Middle frontal gyrus (tissue), 1 donor: ENCODE data around the gene ARHGEF37.

Experiments
- DNase-seq: peaks from one replicate; pipeline ENCODE4 v3.0.0-alpha.2; 2015; ENCODE audit warnings: low spot score; ENCODE audit errors: extremely low spot score

Gene ARHGEF37

DNA sequence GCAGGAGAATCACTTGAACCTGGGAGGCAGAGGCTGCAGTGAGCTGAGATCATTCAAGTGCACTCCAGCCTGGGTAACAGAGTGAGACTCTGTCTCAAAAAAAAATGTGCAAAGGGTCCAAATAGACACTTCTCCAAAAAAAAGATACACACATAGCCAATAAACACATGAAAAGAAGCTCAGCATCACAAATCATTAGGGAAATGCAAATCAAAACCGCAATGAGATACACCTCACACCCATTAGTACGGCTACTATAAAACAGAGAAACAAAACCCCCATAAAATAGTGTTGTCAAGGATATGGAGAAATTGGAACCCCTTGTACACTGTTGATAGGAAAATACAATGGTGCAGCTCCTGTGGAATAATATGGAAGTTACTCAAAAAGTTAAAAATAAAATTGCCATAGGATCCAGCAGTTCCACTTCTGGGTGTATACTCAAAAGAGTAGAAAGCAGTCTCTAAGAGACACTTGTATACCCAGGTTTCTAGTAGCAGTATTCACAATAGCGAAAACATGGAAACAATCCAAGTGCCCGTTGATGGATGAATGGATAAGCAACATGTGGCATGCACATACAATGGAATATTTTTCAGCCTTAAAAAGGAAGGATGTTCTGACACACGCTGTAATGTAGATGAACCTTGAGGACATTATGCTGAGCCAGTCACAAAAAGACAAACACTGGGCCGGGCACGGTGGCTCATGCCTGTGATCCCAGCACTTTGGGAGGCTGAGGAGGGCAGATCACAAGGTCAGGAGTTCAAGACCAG is 91.6 kb downstream of the ARHGEF37 start:
- DNase-seq = no peak

DNA sequence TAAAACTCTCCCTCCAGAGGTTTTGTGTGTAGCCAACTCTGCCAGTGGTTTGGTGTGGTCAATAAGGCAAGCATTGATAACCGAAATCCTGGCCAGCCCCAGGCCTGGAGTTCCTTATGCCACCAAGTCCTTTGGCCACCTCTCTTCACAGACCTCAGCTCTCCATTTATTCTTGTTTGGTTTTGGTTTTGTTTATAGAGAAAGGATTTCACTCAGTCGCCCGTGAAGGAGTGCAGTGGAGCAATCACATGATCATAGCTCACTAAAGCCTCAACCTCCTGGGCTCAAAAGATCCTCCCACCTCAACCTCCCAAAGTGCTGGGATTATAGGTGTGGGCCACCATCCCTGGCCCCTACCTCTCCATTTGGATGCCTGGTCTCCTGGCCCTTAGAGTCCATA is 93.4 kb downstream of the ARHGEF37 start:
- no peak for DNase-seq

DNA sequence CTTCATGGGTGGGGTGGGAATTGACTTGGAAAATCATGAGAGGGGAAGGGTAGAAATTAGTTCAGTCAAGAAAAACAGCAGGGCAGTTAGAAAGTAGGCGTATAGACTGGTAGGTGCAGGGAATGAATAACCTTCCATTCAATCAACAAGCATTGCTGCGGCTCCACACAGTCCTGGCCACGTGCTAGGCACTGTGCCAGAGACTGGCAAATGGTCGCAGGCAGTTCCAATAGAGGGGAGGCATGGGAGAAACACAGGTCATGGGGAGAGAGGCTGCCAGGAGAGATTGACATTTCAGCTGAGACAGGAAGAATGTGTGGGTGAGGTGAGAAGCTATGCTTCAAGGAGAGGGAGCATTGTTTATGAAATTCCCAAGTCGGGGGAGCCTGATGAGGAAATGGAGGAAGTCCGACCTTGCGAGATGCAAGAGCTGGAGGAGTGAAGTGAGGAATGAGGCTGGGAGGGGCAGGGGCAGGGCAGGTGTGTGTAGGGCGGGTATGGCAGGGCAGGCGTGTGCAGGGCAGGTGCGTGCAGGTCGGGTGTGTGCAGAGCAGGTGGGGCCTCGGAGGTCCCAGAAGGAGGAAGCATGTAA is 94.4 kb downstream of the ARHGEF37 start:
- no peak for DNase-seq

DNA sequence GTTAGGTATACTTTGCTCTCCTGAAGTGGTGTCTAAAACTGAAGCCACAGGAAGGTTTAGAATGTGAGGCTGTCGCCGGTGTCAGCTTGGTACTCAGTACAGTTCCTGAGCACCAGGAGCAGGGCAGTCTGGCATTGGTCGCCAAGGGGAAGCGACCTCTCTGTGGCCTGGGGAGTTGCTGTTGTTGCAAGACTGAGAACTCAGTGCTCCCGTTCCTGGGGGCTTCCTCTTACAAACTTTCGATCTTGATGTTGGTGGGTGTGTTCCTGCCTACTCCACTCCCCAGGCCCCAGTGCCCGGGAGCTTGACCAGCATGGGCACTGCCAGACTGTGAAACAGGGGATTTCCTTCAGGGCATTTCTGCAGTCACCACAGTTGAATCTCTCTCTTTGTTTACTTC is 96.4 kb downstream of the ARHGEF37 start:
- no peak for DNase-seq

DNA sequence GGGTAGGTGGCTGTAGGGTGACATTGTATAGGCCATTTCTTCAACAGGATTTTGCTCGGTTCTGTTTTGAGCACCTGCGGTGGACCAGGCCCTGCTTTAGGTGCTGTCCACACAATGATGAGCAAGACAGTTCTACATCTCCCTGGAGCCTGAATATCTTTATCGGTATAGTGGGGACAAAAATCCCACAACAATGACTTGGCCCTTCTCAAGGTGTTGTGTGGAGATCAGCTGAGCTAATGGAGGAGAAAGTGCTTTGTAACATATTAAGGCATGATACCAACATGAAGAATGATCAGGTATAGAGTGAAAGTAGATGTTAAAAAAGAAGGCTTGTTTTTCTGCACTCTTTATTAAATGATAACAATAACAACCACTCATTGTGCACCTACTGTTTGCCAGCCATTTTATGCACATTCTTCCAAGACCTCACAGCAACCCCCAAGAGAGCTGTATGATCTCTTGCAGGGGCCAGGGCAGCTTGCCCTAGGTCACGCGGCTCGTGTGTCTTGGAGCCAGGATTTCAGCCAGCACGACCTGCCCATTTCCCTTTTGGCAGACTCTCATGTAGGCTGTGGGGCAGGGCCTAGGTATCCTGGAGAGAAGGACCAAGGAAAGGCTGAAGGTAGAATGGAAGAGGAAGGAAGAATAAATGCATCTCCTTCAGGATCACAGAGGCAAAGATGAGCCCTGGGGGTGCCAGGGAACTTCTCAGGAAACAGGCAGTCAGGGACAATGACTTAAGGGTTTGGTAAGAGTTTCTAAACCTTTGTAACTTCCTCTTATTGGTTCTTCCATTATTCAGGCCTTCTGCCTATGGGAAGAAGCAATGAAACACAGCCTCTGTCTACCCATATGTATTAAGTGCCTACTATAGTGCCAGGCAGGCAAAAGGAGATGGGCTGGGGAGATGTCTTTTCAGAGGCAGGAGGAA is 98.8 kb downstream of the ARHGEF37 start:
- no peak for DNase-seq

DNA sequence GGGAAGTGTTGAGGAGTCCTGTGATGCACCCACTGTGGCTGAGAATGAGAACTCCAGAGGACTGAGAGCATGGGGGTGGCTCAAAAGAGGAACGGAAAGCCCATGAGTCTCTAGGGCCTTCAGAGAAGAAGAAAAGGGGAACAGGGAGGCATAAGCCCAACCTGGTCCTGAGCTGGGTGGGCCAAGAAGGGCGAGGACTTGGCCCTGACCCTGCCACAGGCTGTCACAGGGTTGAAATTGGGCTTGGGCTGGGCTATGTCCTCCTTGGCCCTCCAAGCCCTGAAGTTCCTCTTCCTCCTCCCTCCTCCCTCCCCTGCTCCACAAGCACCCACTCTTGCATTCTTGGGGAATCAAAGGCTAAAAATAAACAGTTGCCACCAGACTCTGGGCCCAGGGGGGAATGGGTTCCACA is 99.5 kb downstream of the ARHGEF37 start:
- no peak for DNase-seq

DNA sequence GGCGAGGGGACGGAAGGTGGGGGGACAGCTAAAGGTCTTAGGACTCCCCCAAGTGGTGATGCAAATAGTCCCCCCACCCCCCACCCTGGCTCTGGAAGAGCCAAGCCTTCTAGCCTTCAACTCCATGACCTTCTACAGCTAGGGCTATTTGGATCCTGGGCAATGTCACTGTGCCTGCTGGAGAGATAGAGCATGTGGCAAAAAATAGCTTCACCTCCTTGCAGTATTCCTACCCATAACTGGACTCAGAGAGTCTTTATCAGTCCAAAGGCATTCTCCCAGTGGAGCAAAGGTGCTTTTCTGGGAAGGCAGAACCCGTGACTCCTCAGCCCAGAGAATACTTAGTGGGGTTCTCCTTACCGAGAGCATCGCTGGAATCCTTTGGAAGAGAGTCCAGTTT is 100.0 kb downstream of the ARHGEF37 start:
- DNase-seq = no peak

DNA sequence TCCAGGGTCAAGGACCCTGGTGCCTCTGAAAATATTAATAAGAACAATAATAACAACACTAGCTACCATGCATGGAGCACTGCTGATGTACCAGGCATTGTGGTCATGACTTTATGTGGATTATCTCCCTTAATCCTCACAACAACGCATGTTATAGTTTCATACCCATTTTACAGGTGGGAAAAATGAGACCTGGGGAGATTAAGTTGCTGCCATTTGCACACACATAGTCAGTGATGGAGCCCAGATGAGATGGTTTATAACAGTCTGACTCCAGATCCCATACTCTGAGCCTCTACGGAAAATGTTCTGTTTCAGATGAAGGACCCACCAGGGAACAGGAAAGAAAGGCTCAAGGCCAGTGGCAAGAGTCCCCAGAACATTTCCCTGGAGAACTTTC is 100.6 kb downstream of the ARHGEF37 start:
- no peak for DNase-seq

DNA sequence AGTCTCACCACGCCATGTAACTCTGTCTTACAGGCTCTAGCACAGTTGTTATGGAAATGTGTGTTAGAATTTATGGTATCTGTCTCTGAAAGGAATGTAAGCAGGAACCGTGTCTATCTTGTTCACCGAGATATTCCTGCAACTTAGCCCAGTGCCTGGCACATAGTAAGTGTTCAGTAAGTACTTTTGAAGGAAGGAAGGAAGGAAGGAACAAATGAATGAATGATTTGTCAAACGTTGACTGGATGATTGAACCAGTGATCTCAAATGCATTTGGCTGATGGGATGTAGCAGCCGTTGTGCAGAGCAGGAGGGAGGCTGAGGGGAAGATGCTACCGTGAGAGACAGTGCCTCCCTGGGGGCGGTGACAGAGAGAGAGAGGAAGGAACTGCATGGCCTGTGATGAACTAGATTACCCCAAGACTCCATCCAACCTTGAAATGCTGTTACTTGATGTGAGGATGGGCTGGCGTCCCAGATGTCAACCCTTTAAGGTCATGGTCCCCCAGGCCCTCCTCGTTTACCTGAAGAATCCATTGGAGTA is 101.3 kb downstream of the ARHGEF37 start:
- DNase-seq = no peak

DNA sequence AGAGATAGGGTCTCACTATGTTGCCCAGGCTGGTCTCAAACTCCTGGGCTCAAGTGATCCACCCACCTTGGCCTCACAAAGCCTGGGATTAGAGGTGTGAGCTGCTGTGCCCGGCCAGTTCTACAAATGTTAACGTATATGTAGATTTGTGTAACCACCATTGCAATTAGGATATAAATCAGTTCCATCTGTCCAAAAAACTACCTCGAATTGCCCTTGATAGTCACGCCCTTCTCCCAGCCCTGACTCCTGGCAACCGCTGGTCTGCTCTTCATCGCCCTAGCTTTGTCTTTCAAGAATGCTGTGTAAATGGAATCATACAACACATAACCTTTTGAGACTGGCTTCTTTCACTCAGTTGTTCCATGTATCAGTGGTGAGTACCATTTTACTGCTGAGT is 102.7 kb downstream of the ARHGEF37 start:
- DNase-seq = no peak

DNA sequence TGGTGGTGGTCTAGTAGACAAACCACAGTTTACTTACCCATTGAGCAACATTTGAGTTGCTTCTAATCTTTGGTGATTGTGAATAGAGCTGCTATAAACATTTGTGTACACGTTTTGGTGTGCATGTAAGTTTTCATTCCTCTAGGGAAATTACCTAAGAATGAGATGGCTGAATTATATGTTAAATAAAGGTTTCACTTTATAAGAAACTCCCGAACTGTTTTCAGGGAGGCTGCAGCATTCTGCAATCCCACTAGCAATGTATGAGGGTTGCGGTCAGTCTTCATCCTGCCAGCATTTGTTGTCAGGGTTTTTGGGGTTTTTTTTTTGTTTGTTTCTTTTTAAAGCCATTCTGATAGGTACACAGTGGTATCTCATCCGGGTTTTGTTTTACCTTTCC is 103.1 kb downstream of the ARHGEF37 start:
- no peak for DNase-seq
